Keratinocyte (primary cell): ENCODE results near the gene CIB4.

ENCODE experiments used
- EZH2 ChIP-seq: IDR thresholded peaks from one replicate; pipeline ENCODE4 v1.6.1; 2012; ENCODE audit warnings: inconsistent platforms, mild to moderate bottlenecking, low read length, moderate library complexity
- TF ChIP-seq, protein P1 (sequence below), 3 experiments: IDR thresholded peaks in 1 of 3; conservative IDR thresholded peaks in 1 of 3; optimal IDR thresholded peaks in 1 of 3; 2 replicates in 2 of 3; 3 replicates in 1 of 3; pipeline versions ENCODE3 to v1.5.1; 2011; ENCODE audit warnings: low read length in 3 of 3, mild to moderate bottlenecking in 3 of 3, moderate library complexity in 2 of 3, control low read depth in 1 of 3, inconsistent platforms in 1 of 3; ENCODE audit not compliant: insufficient read depth in 2 of 3; ENCODE audit errors: extremely low read depth in 1 of 3

DNA sequence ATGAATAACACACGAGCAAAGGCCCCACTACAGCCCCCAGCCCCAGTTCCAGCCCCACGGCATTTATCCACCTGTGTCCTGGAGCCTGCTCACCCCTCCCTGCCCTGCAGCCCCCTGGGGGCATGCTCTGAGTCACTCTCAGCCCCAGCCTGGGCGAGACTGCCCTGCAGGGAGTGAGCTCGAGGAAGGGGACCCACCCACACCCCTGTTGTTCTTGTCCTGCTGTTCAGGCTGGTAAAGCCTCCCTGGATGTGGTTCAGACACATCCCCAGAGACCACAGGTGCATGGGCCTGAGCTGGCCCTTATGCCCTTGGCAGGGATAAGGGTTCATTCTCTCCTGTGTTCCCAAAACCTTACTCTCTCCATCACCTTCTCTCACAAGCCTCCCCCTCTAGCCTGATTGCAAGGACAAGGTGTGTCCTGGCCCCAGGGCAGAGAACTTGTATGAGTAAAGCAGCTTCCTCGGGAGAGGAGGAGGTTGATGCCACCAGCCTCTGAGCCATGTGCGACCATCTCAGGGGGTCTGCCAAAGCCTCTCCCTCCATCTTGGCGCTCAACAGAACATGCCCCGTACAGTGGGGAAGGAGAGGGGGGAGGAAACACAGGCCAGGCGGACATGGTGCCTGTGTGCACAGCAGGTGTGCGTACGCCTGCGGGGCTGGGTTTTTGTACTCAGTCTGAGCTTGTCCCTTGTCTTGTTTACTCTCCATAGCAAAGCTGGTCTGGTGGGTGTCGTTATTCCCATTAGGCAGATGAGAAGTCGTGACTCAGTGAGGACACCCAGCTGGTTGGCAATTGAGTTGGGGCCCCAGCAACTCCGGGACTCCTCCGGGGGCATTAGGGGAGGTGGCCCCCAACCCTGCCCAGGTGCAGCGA lies 64.4 kb downstream of the CIB4 start:
- TF ChIP-seq EZH2, result no peak
- TF ChIP-seq, protein P1, sequence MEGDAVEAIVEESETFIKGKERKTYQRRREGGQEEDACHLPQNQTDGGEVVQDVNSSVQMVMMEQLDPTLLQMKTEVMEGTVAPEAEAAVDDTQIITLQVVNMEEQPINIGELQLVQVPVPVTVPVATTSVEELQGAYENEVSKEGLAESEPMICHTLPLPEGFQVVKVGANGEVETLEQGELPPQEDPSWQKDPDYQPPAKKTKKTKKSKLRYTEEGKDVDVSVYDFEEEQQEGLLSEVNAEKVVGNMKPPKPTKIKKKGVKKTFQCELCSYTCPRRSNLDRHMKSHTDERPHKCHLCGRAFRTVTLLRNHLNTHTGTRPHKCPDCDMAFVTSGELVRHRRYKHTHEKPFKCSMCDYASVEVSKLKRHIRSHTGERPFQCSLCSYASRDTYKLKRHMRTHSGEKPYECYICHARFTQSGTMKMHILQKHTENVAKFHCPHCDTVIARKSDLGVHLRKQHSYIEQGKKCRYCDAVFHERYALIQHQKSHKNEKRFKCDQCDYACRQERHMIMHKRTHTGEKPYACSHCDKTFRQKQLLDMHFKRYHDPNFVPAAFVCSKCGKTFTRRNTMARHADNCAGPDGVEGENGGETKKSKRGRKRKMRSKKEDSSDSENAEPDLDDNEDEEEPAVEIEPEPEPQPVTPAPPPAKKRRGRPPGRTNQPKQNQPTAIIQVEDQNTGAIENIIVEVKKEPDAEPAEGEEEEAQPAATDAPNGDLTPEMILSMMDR (optimal IDR thresholded peaks at IDR 0.05 in 1 of 3, IDR thresholded peaks at IDR 0.05 in 1 of 3, conservative IDR thresholded peaks at IDR 0.05 in 1 of 3; ENCODE audit: extremely low read depth in 1 of 3, insufficient read depth in 2 of 3, low read length in 3 of 3), result no peak
